Peyer's patch (tissue), 4 donors: ENCODE measurements around the gene LY86. TPM values are rescaled to one million over a fixed set of nuclear protein-coding genes. Genes with fewer than 3 reads are reported as not detected.
A peak's percentile ranks its signal among the peaks of the same experiment; 100 is the strongest.

Experiments used
- DNase-seq, 3 donors: peaks; one replicate each; pipeline ENCODE4 v3.0.0-alpha.2; 2017 to 2019
- H3K27ac ChIP-seq, 4 donors: fragments of 200-600 bp; sonication (generic); one replicate each; pipeline ENCODE4 v1.5.1; 2016 to 2019
- H3K27me3 ChIP-seq, 2 donors: fragments of 200-600 bp; sonication (generic); one replicate each; pipeline ENCODE4 v1.5.1; 2019
- H3K36me3 ChIP-seq, 3 donors: fragments of 200-600 bp; sonication (generic); one replicate each; pipeline ENCODE4 v1.5.1; 2016 to 2019
- H3K4me1 ChIP-seq, 4 donors: fragments of 200-600 bp; sonication (generic); one replicate each; pipeline ENCODE4 v1.5.1; 2016 to 2019
- H3K4me3 ChIP-seq, 4 donors: fragments of 200-600 bp; sonication (generic); 1 replicate in 3 of 4; 2 replicates in 1 of 4; pipeline ENCODE4 v1.5.1; 2016 to 2019; ENCODE audit warnings: mild to moderate bottlenecking in 1 of 4
- H3K9me3 ChIP-seq, 4 donors: fragments of 200-600 bp; sonication (generic); one replicate each; pipeline ENCODE4 v1.5.1; 2016 to 2019; ENCODE audit warnings: mild to moderate bottlenecking in 1 of 4
- CTCF ChIP-seq, 6 experiments: fragments of 450-650 bp in 4 of 6; fragments of 200-600 bp in 2 of 6; sonication (generic) in 1 of 6; IDR thresholded peaks; one replicate each; pipeline ENCODE4 v1.5.1; 2017 to 2019; ENCODE audit warnings: antibody characterized with exemption in 6 of 6, mild to moderate bottlenecking in 3 of 6, moderate library complexity in 1 of 6
- POLR2A ChIP-seq, 2 donors: fragments of 450-650 bp; IDR thresholded peaks; one replicate each; pipeline ENCODE4 v1.5.1; 2017; ENCODE audit warnings: antibody characterized with exemption in 2 of 2, mild to moderate bottlenecking in 2 of 2, moderate library complexity in 2 of 2
- total RNA-seq, 4 donors: library from RNA; depleted of rRNA; stranded (reverse); fragments of >200 nt; gene quantifications; one replicate each; pipeline ENCODE4 v1.1.0, GENCODE V29; 2016

Gene LY86
- total RNA-seq, 4 donors from 2014 or later, result 1.7 to 39.6 TPM; not detected in 2

GRCh38 chr6:6593867-6594468, 5.4 kb downstream of the LY86 start:
- no peaks in the 10 kb centered on the region for H3K36me3 ChIP-seq
- no peaks in the 10 kb centered on the region for H3K9me3 ChIP-seq
- H3K27ac ChIP-seq, result peak overlapping the region in 2 of 4 donors; percentile 14 to 84
- no peaks in the 10 kb centered on the region for H3K27me3 ChIP-seq
- no peak for DNase-seq
- H3K4me1 ChIP-seq, result peaks cover 0 to 20% (median 4%) of the 10 kb centered on the region in 4 donors
- no peak overlapping the region for H3K4me3 ChIP-seq
- TF ChIP-seq POLR2A (IDR thresholded peaks at IDR 0.05) (no peak), CTCF (IDR thresholded peaks at IDR 0.05) (no peak)

GRCh38 chr6:6595025-6595424, 6.5 kb downstream of the LY86 start:
- TF ChIP-seq POLR2A (IDR thresholded peaks at IDR 0.05) (no peak), CTCF (IDR thresholded peaks at IDR 0.05) (no peak)
- no peaks in the 10 kb centered on the region for H3K9me3 ChIP-seq
- DNase-seq, result no peak
- no peaks in the 10 kb centered on the region for H3K27me3 ChIP-seq
- H3K27ac ChIP-seq, result no peak overlapping the region
- H3K4me3 ChIP-seq, result no peak overlapping the region
- no peaks in the 10 kb centered on the region for H3K36me3 ChIP-seq
- H3K4me1 ChIP-seq, result peaks cover 0 to 20% (median 4%) of the 10 kb centered on the region in 4 donors

- TF ChIP-seq CTCF (IDR thresholded peaks at IDR 0.05) (no peak), POLR2A (IDR thresholded peaks at IDR 0.05) (no peak)
- H3K4me3 ChIP-seq, result no peak overlapping the region
- H3K9me3 ChIP-seq, result no peaks in the 10 kb centered on the region
- DNase-seq, result no peak
- no peak overlapping the region for H3K27ac ChIP-seq
- no peaks in the 10 kb centered on the region for H3K36me3 ChIP-seq
- H3K27me3 ChIP-seq, result no peaks in the 10 kb centered on the region
- peaks cover 0 to 13% (median 4%) of the 10 kb centered on the region in 4 donors for H3K4me1 ChIP-seq
These were observed 7.4 kb downstream of the LY86 start for GRCh38 chr6:6595952-6596351.

- no peak overlapping the region for H3K4me3 ChIP-seq
- H3K4me1 ChIP-seq, result peaks cover 0 to 8% (median 3%) of the 10 kb centered on the region in 4 donors
- H3K27me3 ChIP-seq, result no peaks in the 10 kb centered on the region
- DNase-seq, result no peak
- no peaks in the 10 kb centered on the region for H3K9me3 ChIP-seq
- no peaks in the 10 kb centered on the region for H3K36me3 ChIP-seq
- H3K27ac ChIP-seq, result peak overlapping the region in 1 of 4 donors; percentile 31
- TF ChIP-seq POLR2A (IDR thresholded peaks at IDR 0.05), result no peak
- TF ChIP-seq CTCF (IDR thresholded peaks at IDR 0.05), result no peak
These were observed 8.2 kb downstream of the LY86 start for GRCh38 chr6:6596529-6597328.

- Histone ChIP-seq H3K4me1 (peaks cover 0 to 6% (median 2%) of the 10 kb centered on the region in 4 donors), H3K4me3 (no peak overlapping the region), H3K27me3 (no peaks in the 10 kb centered on the region), H3K36me3 (no peaks in the 10 kb centered on the region), H3K27ac (no peak overlapping the region), H3K9me3 (no peaks in the 10 kb centered on the region)
- TF ChIP-seq CTCF (IDR thresholded peaks at IDR 0.05) (no peak), POLR2A (IDR thresholded peaks at IDR 0.05) (no peak)
- DNase-seq, result no peak
These were observed 9.2 kb downstream of the LY86 start for GRCh38 chr6:6597682-6598081.
